HG03025 (cell line): Measurements from ENCODE around the gene GID8.

Source experiments
- ATAC-seq: cut with Tn5 transposase; IDR thresholded peaks from one replicate; pipeline ENCODE4 v1.9.1; 2021; ENCODE audit warnings: mild to moderate bottlenecking, moderate library complexity; ENCODE audit not compliant: unreplicated experiment, low FRiP score

The GID8 gene

DNA sequence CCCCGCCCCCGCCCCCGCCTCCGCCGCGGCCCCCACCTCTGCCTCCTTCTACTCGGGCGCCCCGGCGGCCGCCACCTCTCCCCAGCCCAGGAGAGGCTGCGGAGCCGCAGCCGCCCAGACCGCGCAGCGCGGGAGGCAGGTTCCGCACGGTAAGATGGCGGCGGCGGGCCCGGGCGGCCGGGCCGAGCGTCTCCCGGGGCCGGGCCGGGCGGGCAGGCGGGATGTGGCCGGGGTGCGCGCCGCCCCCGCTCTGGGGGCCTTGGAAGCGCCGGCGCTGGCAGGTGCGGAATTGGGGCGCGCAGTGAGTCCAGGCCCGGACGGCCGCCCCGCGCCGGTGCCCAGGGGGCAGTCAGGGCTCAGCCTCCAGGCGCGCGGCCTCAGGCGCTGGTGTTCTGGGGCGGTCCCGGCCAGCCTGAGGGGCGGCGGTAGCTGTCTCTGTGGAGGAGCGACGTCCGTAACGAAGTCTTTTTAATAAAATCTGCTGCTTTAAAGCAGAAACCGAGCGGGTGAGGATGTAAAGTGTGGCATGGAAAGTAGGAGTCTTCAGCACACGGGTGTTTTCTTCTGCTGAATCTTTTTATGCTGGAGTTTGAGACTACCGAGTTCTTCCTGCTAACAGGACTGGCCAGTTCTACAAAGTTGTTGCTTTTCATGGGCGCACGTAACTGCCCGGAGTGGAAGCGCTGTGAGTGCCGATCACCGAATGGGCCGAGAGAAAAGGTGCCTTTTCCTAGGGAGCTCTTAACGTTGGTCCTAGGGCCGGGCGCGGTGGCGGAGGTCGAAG lies at the start of gene GID8:
GID8 (plus strand) TSS at position 43 of the 784 bp plus-strand sequence. CDS start 3,356 bp downstream, outside the sequence.
- ATAC-seq = peak; percentile 40

DNA sequence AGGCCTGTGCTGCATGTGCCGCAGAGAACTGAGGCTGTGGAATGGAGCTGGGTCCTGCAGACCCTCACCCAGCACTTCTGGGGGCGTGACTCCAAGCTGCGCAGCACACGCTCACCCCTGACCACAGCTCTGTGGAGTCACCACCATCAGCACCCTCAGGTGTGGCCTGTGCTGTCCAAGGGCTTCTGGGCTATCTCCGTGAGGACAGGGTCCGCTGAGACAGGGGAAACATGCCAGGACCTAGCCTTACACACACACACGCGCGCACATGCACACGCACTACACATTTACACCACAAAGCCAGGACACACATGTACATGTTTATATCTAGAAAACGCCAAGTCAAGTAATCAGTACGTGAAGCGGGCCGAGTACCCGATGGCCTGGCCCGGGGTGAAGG lies 49.5 kb upstream of the GID8 start:
- ATAC-seq = no peak

DNA sequence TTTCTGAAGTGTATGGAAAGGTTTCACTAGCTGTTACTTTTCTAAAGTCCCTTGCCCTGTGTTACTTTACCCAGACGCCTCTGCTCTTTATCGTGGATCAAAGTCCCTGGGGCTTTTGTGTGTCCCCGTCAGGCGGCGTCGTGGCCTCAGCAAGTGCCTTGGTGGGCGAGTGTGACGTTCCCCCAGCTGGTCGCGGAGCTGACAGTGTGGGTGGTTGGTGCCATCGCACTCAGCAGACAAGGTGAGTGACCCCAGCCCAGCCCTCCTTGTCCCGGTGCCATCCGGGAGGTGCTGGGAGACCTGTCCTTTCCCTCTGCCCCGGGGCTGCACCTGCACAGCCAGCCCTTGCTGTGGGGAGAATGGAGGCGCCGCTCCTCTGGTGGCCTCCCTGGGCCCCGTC lies 49.0 kb upstream of the GID8 start:
- ATAC-seq = no peak

DNA sequence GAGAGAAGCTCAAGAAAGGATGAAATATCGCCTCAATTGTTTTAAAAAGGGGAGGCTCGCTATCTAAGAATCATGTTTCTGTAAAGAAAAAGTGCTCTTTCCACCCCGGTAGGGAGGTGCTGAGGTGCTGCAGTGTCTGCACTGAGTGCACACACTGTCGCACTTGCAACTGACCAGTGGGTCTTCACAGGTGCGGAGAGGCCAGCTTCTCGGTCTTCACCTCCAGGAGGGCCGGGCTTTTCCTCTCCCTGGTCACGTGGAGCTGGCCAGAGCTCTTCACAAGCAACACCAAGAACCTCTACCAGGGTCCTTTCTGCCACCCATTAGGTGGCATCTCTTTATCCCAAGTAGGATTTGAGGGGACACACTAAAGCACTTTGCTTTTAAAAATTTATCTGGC lies 48.5 kb upstream of the GID8 start:
- ATAC-seq = no peak

DNA sequence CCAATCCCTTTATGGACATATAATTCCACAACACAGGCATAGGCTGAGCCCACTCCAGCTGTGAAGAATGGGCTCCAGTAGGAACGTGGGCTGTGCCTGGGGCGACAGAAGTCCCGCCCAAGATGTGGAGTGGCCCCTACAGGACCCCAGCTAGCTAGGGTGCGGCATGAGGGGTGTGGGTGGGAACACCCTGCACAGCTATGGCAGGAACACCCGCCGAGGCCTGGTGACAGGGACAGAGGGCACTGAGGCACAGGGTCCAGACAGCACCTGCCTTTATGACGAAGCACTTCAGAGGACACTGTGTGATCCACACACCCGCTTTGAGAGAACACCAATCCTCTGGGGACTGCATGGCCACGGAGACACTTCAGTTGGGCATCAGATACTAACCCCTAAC lies 48.1 kb upstream of the GID8 start:
- ATAC-seq = no peak

DNA sequence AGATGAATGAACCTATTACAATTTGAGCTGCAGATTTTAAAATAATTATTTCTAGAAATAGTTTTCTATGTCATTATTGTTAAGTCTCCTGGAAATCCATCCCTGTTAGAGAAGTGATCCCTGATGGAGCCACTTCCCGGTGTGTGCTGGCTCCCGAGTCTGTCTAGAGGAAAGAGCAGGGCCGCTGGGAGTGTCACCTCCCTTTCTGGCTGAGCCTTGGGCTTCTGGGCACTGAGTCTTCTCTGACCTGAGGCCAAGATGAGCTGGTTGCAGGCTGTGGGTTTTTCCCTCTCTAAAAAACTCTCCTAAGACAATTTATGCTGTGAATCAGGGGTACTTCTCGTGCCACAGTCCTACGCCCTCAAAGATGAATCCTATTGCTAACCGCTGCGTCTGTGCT lies 47.5 kb upstream of the GID8 start:
- ATAC-seq = no peak

DNA sequence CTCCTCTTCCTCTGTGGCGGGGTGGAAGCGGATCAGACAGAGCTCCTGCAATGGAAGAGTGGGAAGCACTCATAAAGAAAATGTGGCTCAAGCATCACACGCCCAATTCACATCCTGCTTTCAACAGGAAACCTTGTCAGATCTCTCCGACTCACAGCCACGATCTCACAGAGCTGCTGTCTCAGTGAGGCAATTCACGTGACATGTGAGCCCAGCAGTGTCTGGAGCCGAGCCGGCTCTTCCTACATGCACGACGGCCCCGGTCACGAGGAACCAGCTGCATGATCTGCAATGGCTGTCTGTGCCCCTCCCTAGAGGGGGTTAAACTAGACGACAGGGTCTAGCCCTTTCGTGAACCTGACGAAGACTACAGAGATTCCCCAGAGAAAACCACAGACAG lies 46.8 kb upstream of the GID8 start:
- no peak for ATAC-seq

DNA sequence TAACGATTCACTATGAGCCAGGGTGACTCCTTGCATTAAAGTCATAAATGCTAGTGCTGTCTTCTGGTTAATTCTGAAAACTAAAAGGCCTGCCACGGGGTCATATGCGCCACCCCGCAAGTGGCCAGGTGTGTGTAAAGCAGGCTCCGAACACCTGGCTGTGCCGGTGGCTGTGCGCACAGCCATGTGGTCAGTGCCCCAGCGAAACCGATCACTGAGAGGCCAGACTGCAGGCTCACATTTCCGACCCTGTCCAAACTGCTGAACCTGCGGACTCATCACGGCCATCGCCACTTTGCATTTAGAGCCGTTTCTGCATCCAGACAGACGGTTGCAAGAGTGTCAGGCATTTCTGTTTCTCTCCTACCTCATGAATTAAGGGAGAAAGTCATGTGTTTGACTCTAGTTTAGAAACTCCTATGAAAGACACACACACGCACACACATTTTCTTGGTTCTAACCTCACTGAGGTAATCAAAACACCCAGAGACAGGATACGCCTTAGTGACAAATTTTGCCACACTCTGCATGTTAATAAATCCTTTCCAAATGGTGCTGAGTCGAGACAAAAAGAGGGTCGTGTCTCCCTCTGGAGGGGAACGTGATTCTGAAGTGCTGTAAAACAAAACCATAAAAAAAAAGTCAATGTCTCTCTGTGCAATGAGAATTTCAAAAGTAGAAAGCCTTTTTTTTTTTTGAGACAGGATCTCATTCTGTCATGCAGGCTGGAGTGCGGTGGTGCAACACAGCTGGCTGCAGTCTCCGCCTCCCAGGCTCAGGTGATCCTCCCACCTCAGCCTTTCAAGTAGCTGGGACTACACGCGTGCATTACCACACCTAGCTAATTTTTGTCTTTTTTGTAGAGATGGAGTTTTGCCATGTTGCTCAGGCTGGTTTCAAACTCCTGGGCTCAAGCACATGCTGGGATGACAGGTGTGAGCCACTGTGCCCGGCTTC lies 45.3 kb upstream of the GID8 start:
- ATAC-seq = no peak

DNA sequence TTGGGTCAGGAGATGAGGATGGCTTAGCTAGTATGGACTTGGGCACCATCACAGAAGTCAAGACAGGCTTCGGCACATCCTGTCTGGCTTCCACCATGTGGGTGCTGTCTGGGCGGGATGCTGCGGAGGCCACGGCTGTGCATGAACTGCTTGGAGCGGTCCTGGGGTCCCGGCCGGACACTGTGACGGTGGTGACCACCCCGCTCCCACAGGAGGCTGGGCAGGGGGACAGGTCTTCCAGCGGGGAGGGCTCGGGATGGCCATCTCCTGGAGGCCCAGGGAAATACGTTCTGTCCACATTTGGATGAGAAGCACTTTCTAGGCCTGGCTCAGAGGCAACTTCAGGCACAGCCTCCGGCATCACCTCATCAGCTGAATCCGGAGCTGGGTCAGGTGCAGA lies 44.2 kb upstream of the GID8 start:
- ATAC-seq = no peak

DNA sequence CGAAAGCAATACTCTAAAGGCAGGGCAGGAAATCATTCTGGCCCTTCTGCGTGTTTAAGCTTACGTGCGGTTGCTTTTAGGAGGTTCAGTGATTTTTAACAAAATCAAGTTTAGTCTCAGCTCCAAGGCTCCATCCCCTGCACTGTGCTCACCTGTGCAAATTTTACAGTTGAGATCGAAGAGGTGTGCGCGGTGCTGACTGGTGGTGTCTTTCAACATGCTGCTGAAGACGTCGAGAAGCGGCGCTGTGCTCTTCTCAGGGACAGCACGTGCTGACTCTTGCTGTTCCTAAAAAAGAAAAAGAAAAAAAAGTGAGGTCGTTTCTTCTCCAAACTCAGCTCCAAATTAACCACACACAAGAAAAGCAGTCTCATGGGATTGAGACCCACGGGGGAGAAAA lies 43.7 kb upstream of the GID8 start:
- no peak for ATAC-seq

DNA sequence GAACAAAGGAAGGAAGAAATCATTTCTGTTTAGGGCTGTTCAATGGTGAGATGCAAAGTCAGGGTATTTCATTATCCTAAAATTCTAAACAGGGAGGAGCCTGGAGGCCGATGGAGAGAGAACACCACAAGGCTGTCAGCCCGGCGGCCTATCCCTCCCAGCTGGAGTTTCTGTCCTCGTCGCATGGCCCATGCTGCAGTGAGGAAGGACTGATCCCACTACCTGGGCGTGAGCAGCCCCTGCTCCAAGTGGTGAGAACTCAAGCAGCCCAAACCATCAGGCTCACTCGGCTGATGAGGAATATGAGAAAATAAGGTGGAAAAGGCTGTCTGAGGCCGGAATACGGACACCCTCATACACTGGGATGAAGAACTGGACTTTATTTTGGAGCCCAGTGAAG lies 42.4 kb upstream of the GID8 start:
- no peak for ATAC-seq

DNA sequence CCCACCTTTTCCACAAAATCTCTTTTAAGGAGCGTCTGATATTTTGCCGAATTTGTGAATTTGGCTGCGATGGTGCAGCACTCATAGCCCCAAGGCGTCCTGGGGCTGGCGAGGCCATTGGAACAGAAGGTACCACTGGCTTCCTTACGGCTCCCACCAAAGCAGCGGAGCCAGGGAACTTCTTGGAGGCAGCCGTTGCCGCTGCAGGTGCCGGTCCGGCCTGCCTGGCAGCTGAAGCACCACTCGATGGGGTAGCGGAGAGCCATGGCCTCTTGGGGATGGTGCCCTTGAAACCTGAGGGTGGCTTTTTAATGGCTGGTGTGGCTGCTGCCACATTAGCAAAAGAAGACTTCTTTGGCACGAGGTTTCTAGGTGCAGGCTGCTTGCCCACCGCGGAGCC lies 41.4 kb upstream of the GID8 start:
- ATAC-seq = no peak

DNA sequence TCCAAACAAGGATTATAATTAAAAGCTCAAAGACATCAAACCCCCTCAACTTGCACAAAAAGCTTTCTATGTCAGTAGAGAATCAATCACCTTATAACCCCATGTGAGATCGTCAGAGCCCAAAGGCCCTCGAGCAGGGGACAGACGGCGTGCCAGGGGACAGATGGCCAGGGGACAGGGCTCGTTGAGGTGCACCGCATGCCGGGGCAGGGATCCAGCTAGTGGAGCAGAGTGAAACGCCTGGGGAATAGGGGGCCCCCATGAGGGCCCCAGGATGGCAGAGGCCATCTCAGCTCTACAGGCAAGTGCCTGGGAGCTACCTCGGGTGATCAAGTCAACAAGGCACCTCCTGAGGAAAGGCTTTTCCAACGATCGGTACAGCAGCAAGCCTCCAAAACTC lies 40.3 kb upstream of the GID8 start:
- no peak for ATAC-seq

DNA sequence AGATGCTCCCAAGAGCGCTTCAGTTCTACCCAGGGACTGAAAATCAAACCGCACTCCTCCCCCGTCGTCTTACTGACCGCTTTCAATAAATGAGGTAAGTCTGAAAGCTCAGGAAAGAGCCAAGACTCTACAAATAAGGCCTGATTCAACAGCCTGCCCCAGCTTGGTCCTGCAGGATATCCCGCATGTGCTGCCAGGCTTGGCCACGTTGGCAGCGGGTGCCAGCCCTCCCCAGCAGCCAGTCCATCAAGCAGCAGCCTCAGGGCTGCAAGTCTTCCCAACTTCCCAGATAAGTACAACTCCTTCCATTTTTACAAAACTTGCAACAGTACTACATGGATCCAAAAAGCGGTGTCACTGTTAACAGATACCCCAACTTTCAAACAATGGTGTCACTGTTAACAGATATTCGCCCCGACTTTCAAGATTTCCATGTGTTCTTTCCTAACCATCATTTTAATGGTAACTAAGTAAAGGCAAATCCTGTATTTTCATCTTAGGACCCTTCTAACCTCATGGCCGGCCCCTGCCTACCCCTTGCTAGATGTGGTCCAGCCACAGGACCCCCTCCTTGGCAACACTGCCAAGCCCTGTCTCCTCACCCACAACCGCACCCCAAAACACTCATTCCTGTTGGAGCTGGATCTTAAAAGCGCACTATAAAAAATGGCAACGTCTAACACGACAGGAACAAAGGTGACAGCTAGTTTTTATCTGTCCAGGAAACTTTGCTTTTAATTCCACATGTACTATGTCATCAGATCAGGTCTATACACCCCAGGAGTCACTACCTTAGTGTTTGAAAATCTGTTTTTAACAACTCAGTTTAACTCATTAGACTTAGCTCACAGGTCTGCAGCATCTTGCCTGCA lies 39.6 kb upstream of the GID8 start:
- no peak for ATAC-seq

DNA sequence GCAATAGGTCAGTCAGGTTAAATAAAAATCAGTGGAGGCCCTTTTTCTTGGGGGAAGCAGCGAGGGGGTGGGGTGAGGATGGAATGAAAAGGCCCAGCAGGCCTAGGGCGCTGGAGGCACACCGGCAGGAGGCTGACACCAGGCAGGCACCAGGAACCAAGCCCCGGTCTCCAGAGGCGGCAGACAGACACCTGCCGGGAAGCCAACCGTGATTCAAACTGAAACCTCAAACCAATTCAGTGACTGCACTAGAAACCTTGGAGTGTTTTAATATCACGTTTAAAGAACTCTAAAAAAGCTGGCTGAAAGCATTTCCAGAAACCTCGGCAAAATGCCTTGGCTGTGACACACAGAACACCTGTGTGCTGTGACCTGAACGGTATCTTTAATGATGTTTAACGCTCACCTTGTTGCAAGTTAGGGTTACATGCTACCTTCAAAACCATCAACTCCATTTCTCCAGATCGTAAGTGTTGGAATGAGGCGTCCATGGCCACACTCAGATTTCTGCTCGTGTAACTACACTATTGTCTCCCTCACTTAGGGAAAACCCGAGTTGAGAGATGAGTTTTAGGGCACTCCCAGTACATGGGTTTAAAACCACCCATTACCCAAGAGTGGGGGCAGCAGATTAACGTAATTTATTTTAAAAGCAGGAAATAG lies 38.8 kb upstream of the GID8 start:
- no peak for ATAC-seq

DNA sequence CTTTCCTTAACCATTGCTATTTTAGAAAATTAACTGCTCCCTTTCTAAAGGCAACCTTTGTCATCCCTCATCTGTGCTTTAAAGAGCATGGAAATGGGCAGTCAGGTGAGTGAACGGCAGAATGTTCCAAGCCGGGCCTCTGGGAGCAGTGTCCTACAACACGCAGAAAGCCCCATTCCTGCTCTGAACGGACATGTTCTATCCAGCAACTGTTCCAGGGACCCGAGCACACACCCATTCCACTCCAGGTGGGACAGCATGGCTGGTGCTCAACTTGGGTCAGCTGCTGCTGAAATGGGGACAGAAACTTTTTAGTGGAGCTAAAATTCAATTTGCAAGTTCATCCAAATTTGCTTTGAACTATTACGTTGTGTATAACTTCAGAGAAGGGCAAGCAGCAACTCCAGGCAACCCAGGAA lies 38.3 kb upstream of the GID8 start:
- no peak for ATAC-seq

DNA sequence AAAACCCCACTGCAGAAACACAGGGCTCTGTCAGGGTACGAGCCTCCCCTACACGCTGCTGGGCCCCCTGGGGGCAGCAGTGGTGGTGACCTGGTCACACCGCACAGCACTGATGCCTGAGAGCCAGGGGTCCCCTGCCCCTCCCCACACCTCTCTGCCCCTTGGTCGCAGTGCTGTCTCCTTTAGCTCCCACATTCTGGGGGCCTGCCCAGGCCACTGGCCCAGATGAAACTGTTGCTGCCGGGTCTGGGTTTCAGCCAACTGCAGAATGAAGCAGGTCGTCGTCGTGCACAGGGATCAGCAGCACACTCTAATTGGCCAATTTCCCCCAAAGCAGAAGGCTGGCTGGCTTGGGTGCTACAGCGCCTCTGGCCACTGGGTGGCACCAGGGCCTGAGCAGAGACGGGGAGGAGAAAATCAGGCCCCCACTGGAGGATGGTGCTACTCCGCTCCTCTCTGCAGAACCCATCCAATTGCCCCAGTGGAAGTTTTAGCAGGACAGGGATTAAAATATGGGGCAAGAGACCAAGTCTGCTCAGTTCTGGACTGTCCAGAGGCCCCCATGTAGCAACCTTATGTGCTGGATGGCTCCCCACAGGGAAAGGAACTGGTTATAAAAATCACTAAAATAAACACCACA lies 37.8 kb upstream of the GID8 start:
- ATAC-seq = no peak

DNA sequence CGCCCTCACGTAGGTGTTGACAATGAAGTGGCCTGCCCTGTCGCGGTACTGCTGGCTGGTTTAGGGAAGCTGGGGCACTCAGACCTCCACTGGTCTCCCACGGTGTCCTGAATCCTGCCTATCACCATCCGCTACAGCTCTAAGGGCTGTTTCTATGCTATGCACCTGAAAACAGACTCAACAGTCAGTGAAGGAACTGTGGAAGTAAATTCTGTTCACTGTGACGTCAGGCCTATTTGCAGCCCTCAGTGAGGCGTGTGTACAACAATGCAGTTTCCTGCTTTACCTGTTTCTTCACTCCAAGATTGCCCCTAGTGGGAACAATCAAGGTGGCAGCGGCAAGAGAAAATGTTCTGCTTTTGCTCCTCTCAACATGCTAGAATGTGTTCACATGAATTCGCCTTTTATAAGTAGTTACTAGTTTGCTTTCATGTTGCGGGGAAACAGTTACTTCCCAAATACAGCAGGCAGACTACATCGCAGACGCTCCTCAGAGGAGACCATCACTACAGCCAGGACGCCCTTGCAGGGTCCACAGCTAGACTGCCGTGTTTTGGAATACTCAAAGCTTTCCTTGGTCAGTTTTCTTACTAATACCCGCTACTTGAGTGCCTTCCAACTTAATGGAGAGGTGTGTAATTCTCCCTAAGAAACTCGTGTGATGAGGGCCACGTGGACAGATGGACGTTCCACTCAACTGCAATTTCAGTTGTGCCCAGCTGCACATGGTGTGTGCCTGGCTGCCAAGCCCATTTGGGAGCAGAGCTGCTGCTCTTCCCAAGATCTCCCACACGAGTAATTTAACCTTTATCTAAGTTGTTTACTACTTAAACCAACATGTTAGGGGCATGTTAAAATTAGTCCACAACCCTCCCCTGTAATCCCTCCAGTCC lies 37.0 kb upstream of the GID8 start:
- no peak for ATAC-seq

DNA sequence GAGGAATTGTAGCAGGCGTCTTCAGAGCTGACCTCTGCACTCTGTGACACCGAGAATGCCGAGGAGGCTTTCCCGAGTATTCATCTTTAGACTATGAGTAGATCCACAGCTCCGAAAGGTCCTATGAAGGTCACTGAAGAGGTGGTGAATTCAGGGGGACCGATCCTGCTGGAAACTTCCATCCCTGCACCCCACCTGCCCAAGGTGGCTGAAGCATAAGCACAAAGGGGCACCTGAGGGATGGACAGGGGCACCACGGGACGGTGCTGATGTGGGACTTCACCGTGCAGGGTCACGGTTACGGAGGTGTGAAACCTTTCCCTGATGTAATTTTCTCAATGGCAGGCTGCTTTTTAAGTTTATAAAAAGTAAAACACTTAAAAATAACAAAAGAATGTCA lies 36.1 kb upstream of the GID8 start:
- no peak for ATAC-seq
